ENCODE measurements around the gene RAP1GAP2. TPM values are rescaled to one million over a fixed set of nuclear protein-coding genes. Genes with fewer than 3 reads are reported as not detected.

Gene RAP1GAP2
- total RNA-seq, 2 donors from 2014 or later = 28.9 to 48.3 TPM

- H3K27ac ChIP-seq = no peak overlapping the region
- intact Hi-C loops (cut with DNase I) = no loop called here
- no peaks in the 10 kb centered on the region for H3K27me3 ChIP-seq (replicated peaks; ENCODE audit: insufficient read depth)
- no peaks in the 10 kb centered on the region for H3K4me1 ChIP-seq (replicated peaks)
- TF ChIP-seq POLR2A (IDR thresholded peaks at IDR 0.05) = no peak
- TF ChIP-seq, protein P1, sequence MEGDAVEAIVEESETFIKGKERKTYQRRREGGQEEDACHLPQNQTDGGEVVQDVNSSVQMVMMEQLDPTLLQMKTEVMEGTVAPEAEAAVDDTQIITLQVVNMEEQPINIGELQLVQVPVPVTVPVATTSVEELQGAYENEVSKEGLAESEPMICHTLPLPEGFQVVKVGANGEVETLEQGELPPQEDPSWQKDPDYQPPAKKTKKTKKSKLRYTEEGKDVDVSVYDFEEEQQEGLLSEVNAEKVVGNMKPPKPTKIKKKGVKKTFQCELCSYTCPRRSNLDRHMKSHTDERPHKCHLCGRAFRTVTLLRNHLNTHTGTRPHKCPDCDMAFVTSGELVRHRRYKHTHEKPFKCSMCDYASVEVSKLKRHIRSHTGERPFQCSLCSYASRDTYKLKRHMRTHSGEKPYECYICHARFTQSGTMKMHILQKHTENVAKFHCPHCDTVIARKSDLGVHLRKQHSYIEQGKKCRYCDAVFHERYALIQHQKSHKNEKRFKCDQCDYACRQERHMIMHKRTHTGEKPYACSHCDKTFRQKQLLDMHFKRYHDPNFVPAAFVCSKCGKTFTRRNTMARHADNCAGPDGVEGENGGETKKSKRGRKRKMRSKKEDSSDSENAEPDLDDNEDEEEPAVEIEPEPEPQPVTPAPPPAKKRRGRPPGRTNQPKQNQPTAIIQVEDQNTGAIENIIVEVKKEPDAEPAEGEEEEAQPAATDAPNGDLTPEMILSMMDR (IDR thresholded peaks at IDR 0.05) = no peak
- no peak for TF ChIP-seq POLR2AphosphoS5 (IDR thresholded peaks at IDR 0.05)
- no peak overlapping the region for H3K4me3 ChIP-seq
- H3K9me3 ChIP-seq = no peaks in the 10 kb centered on the region
- no peaks in the 10 kb centered on the region for H3K36me3 ChIP-seq
- DNase-seq (ENCODE audit: low spot score) = no peak
These were observed 116.5 kb downstream of the RAP1GAP2 start for GRCh38 chr17:2912754-2913153.

- no peak overlapping the region for H3K27ac ChIP-seq
- H3K27me3 ChIP-seq (replicated peaks; ENCODE audit: insufficient read depth) = no peaks in the 10 kb centered on the region
- intact Hi-C loops (cut with DNase I) = no loop called here
- WGBS = 98% methylated on average over 11 of the region's 11 CpGs
- H3K4me1 ChIP-seq (replicated peaks) = no peaks in the 10 kb centered on the region
- H3K9me3 ChIP-seq = no peaks in the 10 kb centered on the region
- no peaks in the 10 kb centered on the region for H3K36me3 ChIP-seq
- DNase-seq (ENCODE audit: low spot score) = no peak
- TF ChIP-seq, protein P1 (IDR thresholded peaks at IDR 0.05) = no peak
- TF ChIP-seq POLR2AphosphoS5 (IDR thresholded peaks at IDR 0.05) (no peak), POLR2A (IDR thresholded peaks at IDR 0.05) (no peak)
- no peak overlapping the region for H3K4me3 ChIP-seq
These were observed 120.2 kb downstream of the RAP1GAP2 start for GRCh38 chr17:2916461-2916860.

DNA sequence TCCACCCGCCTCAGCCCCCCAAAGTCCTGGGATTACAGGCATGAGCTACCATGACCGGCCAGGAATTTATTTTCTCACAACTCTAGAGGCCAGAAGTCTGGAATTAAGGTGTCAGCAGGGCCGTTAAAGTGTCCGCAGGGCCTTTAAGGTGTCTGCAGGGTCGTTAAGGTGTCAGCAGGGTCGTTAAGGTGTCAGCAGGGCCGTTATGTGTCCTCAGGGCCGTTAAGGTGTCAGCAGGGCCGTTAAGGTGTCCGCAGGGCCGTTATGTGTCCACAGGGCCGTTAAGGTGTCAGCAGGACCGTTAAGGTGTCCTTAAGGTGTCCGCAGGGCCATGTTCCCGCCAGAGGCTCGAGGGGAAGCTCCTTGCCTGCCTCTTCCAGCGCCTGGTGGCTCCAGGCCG lies 125.2 kb downstream of the RAP1GAP2 start:
- no peak for DNase-seq (ENCODE audit: low spot score)
- H3K4me1 ChIP-seq (replicated peaks) = no peaks in the 10 kb centered on the region
- H3K4me3 ChIP-seq = no peak overlapping the region
- no peak overlapping the region for H3K27ac ChIP-seq
- intact Hi-C loops (cut with DNase I) = no loop called here
- WGBS = 75% methylated on average over 18 of the region's 18 CpGs
- no peaks in the 10 kb centered on the region for H3K36me3 ChIP-seq
- no peaks in the 10 kb centered on the region for H3K9me3 ChIP-seq
- TF ChIP-seq POLR2A (IDR thresholded peaks at IDR 0.05) = no peak
- no peak for TF ChIP-seq POLR2AphosphoS5 (IDR thresholded peaks at IDR 0.05)
- TF ChIP-seq, protein P1 (IDR thresholded peaks at IDR 0.05) = no peak
- no peaks in the 10 kb centered on the region for H3K27me3 ChIP-seq (replicated peaks; ENCODE audit: insufficient read depth)

GRCh38 chr17:2924211-2924610 lies 128.0 kb downstream of the RAP1GAP2 start:
- no peak overlapping the region for H3K27ac ChIP-seq
- no peaks in the 10 kb centered on the region for H3K9me3 ChIP-seq
- no peaks in the 10 kb centered on the region for H3K36me3 ChIP-seq
- TF ChIP-seq, protein P1 (IDR thresholded peaks at IDR 0.05) = no peak
- no peak for TF ChIP-seq POLR2AphosphoS5 (IDR thresholded peaks at IDR 0.05)
- TF ChIP-seq POLR2A (IDR thresholded peaks at IDR 0.05) = no peak
- H3K4me1 ChIP-seq (replicated peaks) = no peaks in the 10 kb centered on the region
- DNase-seq (ENCODE audit: low spot score) = no peak
- H3K27me3 ChIP-seq (replicated peaks; ENCODE audit: insufficient read depth) = no peaks in the 10 kb centered on the region
- H3K4me3 ChIP-seq = no peak overlapping the region
- WGBS = 31% methylated on average over 10 of the region's 10 CpGs
- intact Hi-C loops (cut with DNase I) = no loop called here

DNA sequence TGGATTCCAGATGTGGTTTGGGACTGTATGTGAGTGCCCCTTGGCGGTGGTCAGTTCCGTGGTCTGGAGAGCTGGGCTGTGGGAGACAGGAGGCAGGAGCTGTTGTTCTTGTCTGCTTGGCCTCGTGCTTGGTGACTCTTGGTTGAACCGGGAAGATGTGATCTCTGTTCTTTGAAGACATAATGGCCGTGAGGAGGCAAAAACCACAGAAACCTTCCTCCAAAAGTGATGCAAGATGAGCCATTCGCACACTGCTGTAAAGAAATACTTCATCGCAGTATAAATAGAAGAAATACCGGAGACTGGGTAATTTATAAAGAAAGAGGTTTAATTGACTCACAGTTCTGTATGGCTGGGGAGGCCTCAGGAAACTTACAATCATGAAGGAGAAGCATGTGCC lies 128.8 kb downstream of the RAP1GAP2 start:
- WGBS = 85% methylated on average over 8 of the region's 8 CpGs
- H3K4me3 ChIP-seq = no peak overlapping the region
- H3K4me1 ChIP-seq (replicated peaks) = no peaks in the 10 kb centered on the region
- no peaks in the 10 kb centered on the region for H3K36me3 ChIP-seq
- H3K9me3 ChIP-seq = no peaks in the 10 kb centered on the region
- no peaks in the 10 kb centered on the region for H3K27me3 ChIP-seq (replicated peaks; ENCODE audit: insufficient read depth)
- no peak overlapping the region for H3K27ac ChIP-seq
- intact Hi-C loops (cut with DNase I) = no loop called here
- TF ChIP-seq POLR2AphosphoS5 (IDR thresholded peaks at IDR 0.05) = no peak
- TF ChIP-seq, protein P1 (IDR thresholded peaks at IDR 0.05) = no peak
- no peak for TF ChIP-seq POLR2A (IDR thresholded peaks at IDR 0.05)
- DNase-seq (ENCODE audit: low spot score) = no peak
